HepG2 (cell line): ENCODE measurements around the gene NRG3. TPM values are rescaled to one million over a fixed set of nuclear protein-coding genes. Genes with fewer than 3 reads are reported as not detected.

Experiments
- ATAC-seq: fragments of 200-7000 bp; cut with Tn5 transposase; 3 replicates; pipeline ENCODE4 v1.9.1; 2020; ENCODE audit warnings: mild to moderate bottlenecking, moderate library complexity
- BruUV-seq: library from RNA; stranded (reverse); fragments of 400-500 nt; replicated peaks from 2 replicates; lab custom pipeline; 2021; lab: Mats Ljungman, UMichigan
- CTCF ChIA-PET: fragments of 300-600 bp; formaldehyde crosslinking; extraction: SDS; loops from one replicate; lab custom pipeline; 2021; ENCODE audit warnings: low total read pairs, inconsistent platforms, low intra/inter-chr PET ratio; lab: Yijun Ruan, JAX
- POLR2A ChIA-PET: fragments of 350-600 bp; sonication (Branson Sonifier 250); formaldehyde crosslinking; loops from one replicate; lab custom pipeline; 2020; ENCODE audit warnings: antibody characterized with exemption, inconsistent platforms; lab: Yijun Ruan, JAX
- DNase-seq: peaks from one replicate; pipeline ENCODE4 v3.0.0-alpha.2; 2015; ENCODE audit warnings: low spot score
- FAIRE-seq: peaks from 3 replicates; lab custom pipeline; 2011; peaks lifted over from hg19 to GRCh38; lab: Jason Lieb, UNC
- H2AFZ ChIP-seq: one replicate; pipeline ENCODE4 v1.6.1; 2011; ENCODE audit warnings: low read length, inconsistent platforms
- H3K27ac ChIP-seq: fragments of 300-600 bp; 3 replicates; pipeline ENCODE4 v1.8.0; 2011; ENCODE audit warnings: mixed run types, mild to moderate bottlenecking, mixed read lengths, low read length, inconsistent platforms; ENCODE audit not compliant: insufficient read depth; ENCODE audit errors: extremely low read length
- H3K27me3 ChIP-seq, 2 experiments: fragments of 200-600 bp in 1 of 2; 2 replicates in 1 of 2; 3 replicates in 1 of 2; pipeline versions ENCODE4 v1.6.0 to v1.8.0; 2011; ENCODE audit warnings: low read length in 2 of 2, mild to moderate bottlenecking in 2 of 2, moderate library complexity in 2 of 2, inconsistent platforms in 1 of 2; ENCODE audit not compliant: insufficient read depth in 2 of 2, control insufficient read depth in 1 of 2
- H3K36me3 ChIP-seq, 2 experiments: fragments of 200-600 bp in 1 of 2; replicated peaks in 1 of 2; 2 replicates in 1 of 2; 3 replicates in 1 of 2; pipeline versions ENCODE4 v1.5.1 to v1.8.0; 2011; ENCODE audit warnings: low read length in 2 of 2, inconsistent platforms in 1 of 2; ENCODE audit not compliant: insufficient read depth in 2 of 2, control insufficient read depth in 1 of 2
- H3K4me1 ChIP-seq: 2 replicates; pipeline ENCODE4 v1.5.1; 2012; ENCODE audit warnings: low read length, inconsistent platforms; ENCODE audit not compliant: insufficient read depth
- H3K4me2 ChIP-seq: 2 replicates; pipeline ENCODE4 v1.6.0; 2011; ENCODE audit warnings: low read depth, low read length, inconsistent platforms
- H3K4me3 ChIP-seq, 3 experiments: fragments of 200-600 bp in 1 of 3; sonication (generic), shearing (Covaris generic) in 1 of 3; replicated peaks in 1 of 3; 2 replicates each; pipeline ENCODE4 v1.5.1; 2011 to 2016; ENCODE audit warnings: low read length in 3 of 3, inconsistent platforms in 2 of 3, low read depth in 2 of 3, mild to moderate bottlenecking in 2 of 3, control low read depth in 1 of 3, mixed read lengths in 1 of 3; ENCODE audit not compliant: insufficient read depth in 1 of 3
- H3K79me2 ChIP-seq: one replicate; pipeline ENCODE4 v1.6.1; 2011; ENCODE audit warnings: low read length, inconsistent platforms; ENCODE audit not compliant: insufficient read depth
- H3K9ac ChIP-seq: 2 replicates; pipeline ENCODE4 v1.6.0; 2011; ENCODE audit warnings: mild to moderate bottlenecking, low read depth, low read length, inconsistent platforms; ENCODE audit not compliant: insufficient read depth
- H3K9me3 ChIP-seq: 2 replicates; pipeline ENCODE4 v1.5.1; 2012; ENCODE audit warnings: mild to moderate bottlenecking, low read length
- H4K20me1 ChIP-seq: 2 replicates; pipeline ENCODE4 v1.6.0; 2011; ENCODE audit warnings: inconsistent platforms, mild to moderate bottlenecking, low read length, moderate library complexity; ENCODE audit not compliant: insufficient read depth
- AGO2 ChIP-seq: fragments of 200-400 bp; formaldehyde crosslinking; optimal IDR thresholded peaks from 2 replicates; pipeline ENCODE3; 2017; ENCODE audit warnings: mild to moderate bottlenecking, low read depth, low read length, moderate library complexity
- HCFC1 ChIP-seq: fragments of 150-350 bp; IDR thresholded peaks from 2 replicates; pipeline ENCODE4 v1.6.1; 2014; ENCODE audit warnings: low read depth, low read length
- JDP2 ChIP-seq: sonication (generic); formaldehyde crosslinking; IDR thresholded peaks from 2 replicates; pipeline ENCODE4 v1.8.1; 2022; ENCODE audit warnings: missing genetic modification reagents, borderline replicate concordance
- LRRFIP1 ChIP-seq: sonication (generic); formaldehyde crosslinking; conservative IDR thresholded peaks from 2 replicates; pipeline ENCODE4 v1.4.0; 2020; ENCODE audit warnings: missing genetic modification reagents
- MAFF ChIP-seq: IDR thresholded peaks from 2 replicates; pipeline ENCODE4 v1.6.1; 2011; ENCODE audit warnings: low read depth, low read length, improper control_type of control experiment
- MAFK ChIP-seq, 2 experiments: IDR thresholded peaks in 1 of 2; conservative IDR thresholded peaks in 1 of 2; 2 replicates each; pipeline ENCODE4 v1.6.1; 2011; ENCODE audit warnings: improper control_type of control experiment in 2 of 2, low read length in 2 of 2
- POLR2AphosphoS5 ChIP-seq: IDR thresholded peaks from 2 replicates; pipeline ENCODE4 v1.6.1; 2012; ENCODE audit warnings: low read depth, low read length
- PTBP1 ChIP-seq: fragments of 200-400 bp; formaldehyde crosslinking; IDR thresholded peaks from 2 replicates; pipeline ENCODE4 v1.6.1; 2018; ENCODE audit warnings: low read length, low read depth; ENCODE audit not compliant: poor library complexity, severe bottlenecking
- RBAK ChIP-seq: sonication (generic); formaldehyde crosslinking; IDR thresholded peaks from 2 replicates; pipeline ENCODE4 v1.5.1; 2020; ENCODE audit warnings: mild to moderate bottlenecking, missing genetic modification reagents
- SP5 ChIP-seq: IDR thresholded peaks from 2 replicates; pipeline ENCODE4 v1.6.1; 2016; ENCODE audit warnings: low read depth, borderline replicate concordance
- STAT5B ChIP-seq: sonication (generic); formaldehyde crosslinking; IDR thresholded peaks from 2 replicates; pipeline ENCODE4 v1.4.0; 2020; ENCODE audit warnings: missing genetic modification reagents
- YY1 ChIP-seq: IDR thresholded peaks from 2 replicates; pipeline ENCODE4 v1.6.1; 2011; ENCODE audit warnings: low read length, low read depth, moderate library complexity, mild to moderate bottlenecking; ENCODE audit not compliant: insufficient read depth, insufficient replicate concordance
- ZIK1 ChIP-seq: sonication (generic); formaldehyde crosslinking; IDR thresholded peaks from 2 replicates; pipeline ENCODE4 v1.5.0; 2020; ENCODE audit warnings: mild to moderate bottlenecking, low read depth, missing genetic modification reagents, borderline replicate concordance
- ZNF331 ChIP-seq: sonication (generic); formaldehyde crosslinking; IDR thresholded peaks from 2 replicates; pipeline ENCODE4 v1.4.0; 2020; ENCODE audit warnings: missing genetic modification reagents
- ZSCAN12 ChIP-seq: sonication (generic); formaldehyde crosslinking; IDR thresholded peaks from 2 replicates; pipeline ENCODE4 v1.9.0; 2021; ENCODE audit warnings: mild to moderate bottlenecking, missing genetic modification reagents
- WGBS: methylation state at CpG from one replicate; pipeline ENCODE4 v1.1.6; 2017; ENCODE audit warnings: low lambda C conversion rate; 5-methylcytosine and 5-hydroxymethylcytosine counted together
- in situ Hi-C: cut with HindIII; loops from 2 replicates; pipeline ENCODE4 v1.10.0; 2017; ENCODE audit warnings: low pct_unique_long_range_greater_than_20kb; ENCODE audit not compliant: extremely low pct_ligation_motif_present
- intact Hi-C: fragments of 100-400 bp; cut with micrococcal nuclease; formaldehyde crosslinking; loops from one replicate; pipeline ENCODE4 v1.10.0; 2022; ENCODE audit not compliant: unreplicated experiment
- polyA plus RNA-seq, 8 experiments: library from polyadenylated mRNA; depleted of rRNA in 3 of 8; stranded (reverse) in 7 of 8; unstranded in 1 of 8; fragments of >200 nt; fragmentation: Illumina TruSeq in 4 of 8; extraction: Trizol in 4 of 8; gene quantifications; 2 replicates each; pipeline versions ENCODE4 v1.2.1 to v1.2.3, GENCODE V29; 2011 to 2016; ENCODE audit warnings: low read depth in 4 of 8, missing spikeins in 1 of 8, mixed read lengths in 1 of 8; ENCODE audit not compliant: insufficient read depth in 1 of 8
- total RNA-seq, 5 experiments: library from RNA; depleted of rRNA; stranded (reverse); fragments of >200 nt; fragmentation: Illumina TruSeq; extraction: Trizol; gene quantifications; 2 replicates each; pipeline ENCODE4 v1.2.3, GENCODE V29; 2016; ENCODE audit warnings: low read depth in 1 of 5
- TF ChIP-seq, protein P1 (sequence below): IDR thresholded peaks from 2 replicates; pipeline ENCODE4 v1.6.1; 2012; ENCODE audit warnings: inconsistent platforms
- TF ChIP-seq, protein P2 (sequence below): conservative IDR thresholded peaks from 2 replicates; pipeline ENCODE4 v1.6.1; 2018; ENCODE audit warnings: missing genetic modification reagents

The NRG3 gene
- total and polyA plus RNA-seq, 2 of the 13 experiments (the other 11 are each of a cell fraction or from before 2014, with no cell fraction given), result not detected

- Histone ChIP-seq H3K36me3 (no peaks in the 10 kb centered on the region), H3K4me3 (no peak overlapping the region), H3K9me3 (peaks cover 88% of the 10 kb centered on the region), H3K27ac (no peak overlapping the region), H3K79me2 (no peaks in the 10 kb centered on the region)
- CTCF ChIA-PET, result no interaction called here
- in situ Hi-C loops (no loop called here), intact Hi-C loops (no loop called here)
- BruUV-seq, result no TSS peak
- TF ChIP-seq MAFK (conservative IDR thresholded peaks at IDR 0.05 in 1 of 2, IDR thresholded peaks at IDR 0.05 in 1 of 2; ENCODE audit: low read length in 2 of 2) (peak; percentile 47 to 71; a peak in 3 of 4 replicates), SP5 (CRISPR knock-in tag) (no peak), ZNF331 (CRISPR knock-in tag) (no peak), MAFF (peak; percentile 37; the same call in 1 of the 2 replicates), PTBP1 (no peak)
- TF ChIP-seq, protein P1, sequence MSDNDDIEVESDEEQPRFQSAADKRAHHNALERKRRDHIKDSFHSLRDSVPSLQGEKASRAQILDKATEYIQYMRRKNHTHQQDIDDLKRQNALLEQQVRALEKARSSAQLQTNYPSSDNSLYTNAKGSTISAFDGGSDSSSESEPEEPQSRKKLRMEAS, result no peak
- TF ChIP-seq, all 625 proteins: peak for 2
- Histone ChIP-seq H4K20me1 (no peaks in the 10 kb centered on the region), H3K9ac (no peak overlapping the region), H3K4me2 (no peak overlapping the region), H3K27me3 (no peaks in the 10 kb centered on the region), H3K4me1 (no peaks in the 10 kb centered on the region), H2AFZ (no peak overlapping the region)
- no peak for DNase-seq
- POLR2A ChIA-PET, result no interaction called here
- 13% methylated on average over 4 of the region's 4 CpGs for WGBS
- FAIRE-seq, result no peak
- ATAC-seq, result no peak
Measured at GRCh38 chr10:82072124-82072523, 197.1 kb downstream of the NRG3 start.

GRCh38 chr10:82075605-82076004 is 200.6 kb downstream of the NRG3 start:
- no peak overlapping the region for H3K27ac ChIP-seq
- H3K4me3 ChIP-seq, result no peak overlapping the region
- no peak for FAIRE-seq
- intact Hi-C loops, result no loop called here
- in situ Hi-C loops, result no loop called here
- no peaks in the 10 kb centered on the region for H3K79me2 ChIP-seq
- TF ChIP-seq POLR2AphosphoS5 (no peak), LRRFIP1 (no peak), STAT5B (CRISPR knock-in tag) (no peak), ZIK1 (CRISPR knock-in tag) (no peak), RBAK (CRISPR knock-in tag) (no peak), HCFC1 (no peak), JDP2 (CRISPR knock-in tag) (no peak), ZSCAN12 (no peak), YY1 (no peak), AGO2 (no peak)
- TF ChIP-seq, protein P2, sequence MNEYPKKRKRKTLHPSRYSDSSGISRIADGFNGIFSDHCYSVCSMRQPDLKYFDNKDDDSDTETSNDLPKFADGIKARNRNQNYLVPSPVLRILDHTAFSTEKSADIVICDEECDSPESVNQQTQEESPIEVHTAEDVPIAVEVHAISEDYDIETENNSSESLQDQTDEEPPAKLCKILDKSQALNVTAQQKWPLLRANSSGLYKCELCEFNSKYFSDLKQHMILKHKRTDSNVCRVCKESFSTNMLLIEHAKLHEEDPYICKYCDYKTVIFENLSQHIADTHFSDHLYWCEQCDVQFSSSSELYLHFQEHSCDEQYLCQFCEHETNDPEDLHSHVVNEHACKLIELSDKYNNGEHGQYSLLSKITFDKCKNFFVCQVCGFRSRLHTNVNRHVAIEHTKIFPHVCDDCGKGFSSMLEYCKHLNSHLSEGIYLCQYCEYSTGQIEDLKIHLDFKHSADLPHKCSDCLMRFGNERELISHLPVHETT, result no peak
- DNase-seq, result no peak
- H4K20me1 ChIP-seq, result no peaks in the 10 kb centered on the region
- ChIA-PET CTCF (no interaction called here), POLR2A (no interaction called here)
- H3K4me1 ChIP-seq, result no peaks in the 10 kb centered on the region
- H3K36me3 ChIP-seq, result no peaks in the 10 kb centered on the region
- H3K9me3 ChIP-seq, result peaks cover 90% of the 10 kb centered on the region
- no peak overlapping the region for H2AFZ ChIP-seq
- 2% methylated on average over 3 of the region's 3 CpGs for WGBS
- no TSS peak for BruUV-seq
- no peak overlapping the region for H3K4me2 ChIP-seq
- no peak overlapping the region for H3K9ac ChIP-seq
- H3K27me3 ChIP-seq, result no peaks in the 10 kb centered on the region
- no peak for ATAC-seq
